CD4-positive, alpha-beta memory T cell (primary cell): ENCODE results near the gene CACNA1A. TPM values are rescaled to one million over a fixed set of nuclear protein-coding genes. Genes with fewer than 3 reads are reported as not detected.

Source experiments
- CTCF ChIA-PET: fragments of 350-600 bp; sonication (Branson Sonifier 250); formaldehyde crosslinking; loops from one replicate; lab custom pipeline; 2021; ENCODE audit warnings: inconsistent platforms; ENCODE audit not compliant: partially characterized antibody; lab: Charles Lee
- POLR2A ChIA-PET: fragments of 350-600 bp; sonication (Branson Sonifier 250); formaldehyde crosslinking; loops from one replicate; lab custom pipeline; 2021; ENCODE audit not compliant: partially characterized antibody; lab: Charles Lee
- DNase-seq, 5 donors: peaks; one replicate each; pipeline versions ENCODE4 v3.0.0 to v3.0.0-alpha.2; 2020 to 2022; ENCODE audit warnings: mixed read lengths in 1 of 5
- H3K27ac ChIP-seq: one replicate; pipeline ENCODE4 v1.7.0; 2013; ENCODE audit warnings: low read depth, low read length
- H3K27me3 ChIP-seq: 2 replicates; pipeline ENCODE4 v1.7.0; 2013; ENCODE audit warnings: mild to moderate bottlenecking, low read length, moderate library complexity; ENCODE audit not compliant: insufficient read depth
- H3K36me3 ChIP-seq: 2 replicates; pipeline ENCODE4 v1.7.0; 2013; ENCODE audit warnings: mild to moderate bottlenecking, low read length, moderate library complexity; ENCODE audit not compliant: insufficient read depth
- H3K4me1 ChIP-seq: 2 replicates; pipeline ENCODE4 v1.7.0; 2013; ENCODE audit warnings: mild to moderate bottlenecking, low read length, moderate library complexity; ENCODE audit not compliant: insufficient read depth
- H3K4me3 ChIP-seq, 2 donors: one replicate each; pipeline ENCODE4 v1.7.0; 2013; ENCODE audit warnings: low read length in 2 of 2, mild to moderate bottlenecking in 1 of 2
- H3K9me3 ChIP-seq, 2 donors: one replicate each; pipeline ENCODE4 v1.7.0; 2013; ENCODE audit warnings: low read length in 2 of 2, control low read depth in 1 of 2; ENCODE audit not compliant: control insufficient read depth in 1 of 2
- H3K27ac Mint-ChIP-seq, 7 donors: one replicate each; pipeline ENCODE4 v1.8.0; 2020 to 2021; ENCODE audit warnings: mixed read lengths in 7 of 7, mild to moderate bottlenecking in 6 of 7, inconsistent platforms in 3 of 7, moderate library complexity in 3 of 7
- H3K27me3 Mint-ChIP-seq, 2 donors: one replicate each; pipeline ENCODE4 v1.8.0; 2020 to 2021; ENCODE audit warnings: mixed read lengths in 2 of 2
- H3K36me3 Mint-ChIP-seq, 2 donors: one replicate each; pipeline ENCODE4 v1.8.0; 2020 to 2021; ENCODE audit warnings: mixed read lengths in 2 of 2, inconsistent platforms in 1 of 2, mild to moderate bottlenecking in 1 of 2
- H3K4me1 Mint-ChIP-seq, 4 donors: one replicate each; pipeline ENCODE4 v1.8.0; 2020 to 2021; ENCODE audit warnings: mixed read lengths in 4 of 4, mild to moderate bottlenecking in 1 of 4
- H3K4me3 Mint-ChIP-seq, 8 donors: one replicate each; pipeline ENCODE4 v1.8.0; 2020 to 2021; ENCODE audit warnings: mixed read lengths in 8 of 8, mild to moderate bottlenecking in 7 of 8, moderate library complexity in 6 of 8, inconsistent platforms in 3 of 8
- H3K9me3 Mint-ChIP-seq, 8 donors: one replicate each; pipeline ENCODE4 v1.8.0; 2020 to 2021; ENCODE audit warnings: mixed read lengths in 8 of 8, mild to moderate bottlenecking in 5 of 8, inconsistent platforms in 3 of 8, moderate library complexity in 1 of 8
- intact Hi-C: fragments of 100-400 bp; cut with micrococcal nuclease; formaldehyde crosslinking; loops from one replicate; pipeline ENCODE4 v1.15.1; 2023
- polyA plus RNA-seq, 2 donors: library from polyadenylated mRNA; unstranded; fragments of 300-500 nt; fragmentation: Illumina TruSeq; gene quantifications; one replicate each; pipeline ENCODE4 v1.2.3, GENCODE V29; 2021
- total RNA-seq, 2 experiments: library from RNA; stranded (reverse); gene quantifications; one replicate each; pipeline ENCODE4 v1.2.3, GENCODE V29; 2021

CACNA1A gene
- total and polyA plus RNA-seq, 4 experiments from 2014 or later = 0.19 to 0.35 (median 0.26) TPM

DNA sequence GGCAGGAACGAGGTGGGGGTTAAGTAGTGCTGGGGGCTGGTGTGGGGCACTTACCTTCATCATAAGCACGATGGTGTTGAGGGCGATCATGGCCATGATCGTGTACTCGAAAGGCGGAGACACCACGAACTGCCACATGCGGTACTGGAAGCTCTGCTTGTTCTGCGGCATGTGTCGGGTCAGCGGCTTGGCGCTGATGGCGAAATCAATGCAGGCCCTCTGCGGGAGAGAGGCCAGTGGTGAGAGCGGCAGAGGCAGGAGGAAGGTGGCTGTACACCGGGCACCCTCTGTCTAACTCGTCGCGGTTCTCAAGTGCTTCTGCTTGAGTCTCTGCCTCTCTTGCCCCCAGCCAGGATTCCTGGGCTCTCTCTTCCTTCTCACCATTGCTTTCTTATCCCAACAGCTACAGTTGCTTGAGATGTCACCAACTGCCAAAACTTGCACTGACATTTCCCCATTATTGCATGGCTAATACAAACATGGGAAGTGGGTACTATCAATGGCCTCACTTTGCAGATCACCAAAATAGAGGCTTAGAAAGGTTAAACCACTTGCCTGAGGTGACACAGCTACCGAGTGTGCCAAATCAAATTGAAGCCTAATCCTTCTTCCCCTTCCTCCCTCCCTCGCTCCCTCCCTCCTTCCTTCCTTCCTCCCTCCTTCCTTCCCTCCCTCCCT is 251.1 kb downstream of the CACNA1A start:
- H3K27me3 Mint-ChIP-seq = peaks cover 12 to 24% of the 10 kb centered on the region in 2 donors

DNA sequence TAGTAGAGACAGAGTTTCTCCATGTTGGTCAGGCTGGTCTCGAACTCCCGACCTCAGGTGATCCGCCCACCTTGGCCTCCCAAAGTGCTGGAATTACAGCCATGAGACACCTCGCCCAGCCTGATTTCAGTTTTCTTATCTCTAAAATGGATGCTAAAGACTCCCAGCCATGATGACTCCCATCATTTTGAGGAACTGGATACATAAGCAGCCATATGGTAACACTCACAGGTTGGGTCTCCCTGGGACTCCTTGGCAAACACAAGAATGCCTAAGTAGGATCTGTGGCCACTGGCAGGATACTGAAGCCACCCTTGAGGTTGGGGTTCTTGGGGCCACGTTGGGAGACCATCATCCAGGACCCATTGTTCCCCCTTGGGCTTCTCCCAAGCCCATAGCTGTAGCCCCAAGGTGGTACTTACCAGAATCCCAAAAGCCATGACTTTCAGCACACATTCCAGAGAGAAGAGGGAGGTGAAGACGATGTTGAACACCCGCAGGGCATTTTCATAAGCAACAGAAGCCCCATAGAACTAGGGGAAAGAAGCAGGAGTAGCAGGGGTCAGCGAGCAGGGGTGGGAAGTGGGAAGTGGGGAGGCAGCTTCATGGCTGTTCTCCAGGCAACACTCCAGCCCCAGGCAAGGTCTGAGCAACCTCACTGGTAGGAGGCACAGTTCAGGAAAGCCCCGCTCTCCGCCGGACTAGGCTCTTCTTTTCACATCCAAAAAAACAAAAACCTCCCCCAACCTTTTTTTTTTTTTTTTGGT is 253.5 kb downstream of the CACNA1A start:
- Histone ChIP-seq H3K27me3 (no peaks in the 10 kb centered on the region), H3K4me1 (no peaks in the 10 kb centered on the region), H3K9me3 (no peaks in the 10 kb centered on the region), H3K27ac (no peak overlapping the region), H3K36me3 (no peaks in the 10 kb centered on the region), H3K4me3 (no peak overlapping the region)
- Mint-ChIP-seq H3K9me3 (peaks cover 0 to 5% (median 0%) of the 10 kb centered on the region in 8 donors), H3K4me3 (peak overlapping the region in 1 of 8 donors; percentile 3), H3K27me3 (peaks cover 10 to 12% of the 10 kb centered on the region in 2 donors), H3K4me1 (peaks cover 0 to 1% (median 0%) of the 10 kb centered on the region in 4 donors), H3K27ac (no peak overlapping the region), H3K36me3 (no peaks in the 10 kb centered on the region)
- POLR2A ChIA-PET = no interaction called here
- intact Hi-C loops = no loop called here
- DNase-seq = no peak
- CTCF ChIA-PET = interaction anchor here (2.8 kb wide), 1 partner anchor 57 kb away, joined by 8 read pairs; no protein-coding TSS in a partner anchor

More for the DNA sequence above, 251.1 kb downstream of the CACNA1A start:
- no peak overlapping the region for H3K4me3 ChIP-seq
- CTCF ChIA-PET = interaction anchor here (1.3 kb wide), 1 partner anchor 23 kb away, joined by 3 read pairs; no protein-coding TSS in a partner anchor
- H3K4me3 Mint-ChIP-seq = no peak overlapping the region
- H3K36me3 Mint-ChIP-seq = no peaks in the 10 kb centered on the region
- DNase-seq = no peak
- H3K4me1 ChIP-seq = no peaks in the 10 kb centered on the region
- no peaks in the 10 kb centered on the region for H3K36me3 ChIP-seq
- H3K9me3 Mint-ChIP-seq = peaks cover 0 to 5% (median 0%) of the 10 kb centered on the region in 8 donors
- H3K27ac ChIP-seq = no peak overlapping the region
- H3K27me3 ChIP-seq = no peaks in the 10 kb centered on the region
- intact Hi-C loops = no loop called here
- no peaks in the 10 kb centered on the region for H3K9me3 ChIP-seq
- H3K4me1 Mint-ChIP-seq = no peaks in the 10 kb centered on the region
- POLR2A ChIA-PET = no interaction called here
- H3K27ac Mint-ChIP-seq = no peak overlapping the region

DNA sequence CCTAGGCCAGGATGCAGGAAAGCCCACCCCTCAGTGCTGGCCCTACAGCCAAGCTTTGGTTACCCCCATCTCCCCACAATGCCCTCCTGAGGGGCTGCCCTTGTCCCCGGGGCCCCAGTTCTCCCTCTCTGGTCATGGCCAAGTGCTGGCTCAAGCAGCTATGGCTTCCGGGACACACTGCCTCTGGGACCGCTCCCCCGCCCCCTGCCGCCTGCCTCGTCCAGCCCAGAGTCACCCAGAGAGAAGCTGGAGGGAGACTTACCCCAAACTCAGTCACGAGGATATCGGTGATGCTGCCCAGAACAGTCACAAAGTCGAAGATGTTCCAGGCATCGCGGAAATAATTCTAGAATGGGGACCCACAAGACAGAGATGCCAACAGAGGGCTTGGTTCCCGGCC is 261.4 kb downstream of the CACNA1A start:
- DNase-seq = no peak
- peaks cover 10 to 27% (median 11%) of the 10 kb centered on the region in 4 donors for H3K4me1 Mint-ChIP-seq
- no peak overlapping the region for H3K27ac Mint-ChIP-seq
- Histone ChIP-seq H3K27me3 (no peaks in the 10 kb centered on the region), H3K4me3 (no peak overlapping the region), H3K9me3 (no peaks in the 10 kb centered on the region), H3K4me1 (peaks cover 4% of the 10 kb centered on the region), H3K36me3 (no peaks in the 10 kb centered on the region), H3K27ac (no peak overlapping the region)
- CTCF ChIA-PET = interaction anchor here (0.6 kb wide), 1 partner anchor 26 kb away, joined by 3 read pairs; no protein-coding TSS in a partner anchor
- peaks cover 0 to 2% of the 10 kb centered on the region in 2 donors for H3K27me3 Mint-ChIP-seq
- no peaks in the 10 kb centered on the region for H3K9me3 Mint-ChIP-seq
- intact Hi-C loops = no loop called here
- POLR2A ChIA-PET = no interaction called here
- no peaks in the 10 kb centered on the region for H3K36me3 Mint-ChIP-seq
- H3K4me3 Mint-ChIP-seq = no peak overlapping the region

DNA sequence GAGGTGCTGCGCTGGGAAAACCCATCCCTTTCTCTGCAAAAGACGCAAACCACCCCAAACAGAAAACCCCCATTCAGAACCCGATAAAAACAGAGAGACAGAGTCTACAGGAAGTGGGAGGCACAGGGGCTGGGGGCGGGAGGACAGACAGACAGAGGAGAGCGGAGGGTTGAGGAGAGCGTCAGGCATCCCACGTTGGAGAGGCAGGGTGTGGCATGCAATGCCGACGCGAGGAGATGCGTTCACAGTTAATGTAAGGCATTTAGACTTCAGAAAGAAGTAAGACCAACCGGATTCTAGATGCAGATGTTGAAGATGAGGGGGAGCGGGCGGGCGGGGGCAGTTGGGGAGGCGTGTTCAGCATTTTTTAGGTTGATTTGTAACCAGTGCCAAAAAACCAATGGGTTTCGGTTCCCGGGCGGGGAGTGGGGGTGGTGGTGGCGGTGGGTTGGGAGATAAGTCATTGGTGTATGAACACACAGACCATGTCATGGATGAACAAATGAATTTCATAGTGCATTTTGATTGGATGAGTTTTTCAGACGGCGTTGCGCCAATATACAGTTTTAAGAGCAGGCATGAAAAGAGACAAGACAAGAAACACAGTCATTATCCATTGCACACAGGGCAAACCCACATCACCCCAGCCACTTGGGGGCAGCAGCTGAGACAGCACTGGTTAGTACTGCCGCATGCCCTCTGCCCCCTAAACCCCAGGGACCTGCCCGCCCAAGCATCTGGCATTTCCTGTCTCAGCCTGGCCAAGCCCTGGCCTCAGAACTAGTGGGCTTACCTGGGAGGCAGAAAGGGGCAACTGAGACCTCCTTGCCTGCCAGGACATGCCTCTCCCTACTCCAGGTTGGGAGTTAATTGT is 264.8 kb downstream of the CACNA1A start:
- no peaks in the 10 kb centered on the region for H3K27me3 Mint-ChIP-seq
- Histone ChIP-seq H3K4me3 (no peak overlapping the region), H3K4me1 (peaks cover 4% of the 10 kb centered on the region), H3K36me3 (no peaks in the 10 kb centered on the region), H3K27ac (no peak overlapping the region), H3K27me3 (no peaks in the 10 kb centered on the region), H3K9me3 (no peaks in the 10 kb centered on the region)
- peak overlapping the region in 3 of 7 donors; percentile 22 to 84 (median 69) for H3K27ac Mint-ChIP-seq
- no peaks in the 10 kb centered on the region for H3K9me3 Mint-ChIP-seq
- POLR2A ChIA-PET = no interaction called here
- H3K36me3 Mint-ChIP-seq = no peaks in the 10 kb centered on the region
- intact Hi-C loops = no loop called here
- peaks cover 9 to 27% (median 11%) of the 10 kb centered on the region in 4 donors for H3K4me1 Mint-ChIP-seq
- DNase-seq = peak in 2 of 5 donors; percentile 17 to 50
- H3K4me3 Mint-ChIP-seq = peak overlapping the region in 7 of 8 donors; percentile 57 to 81 (median 72)
- CTCF ChIA-PET = interaction anchor here (0.9 kb wide), 1 partner anchor 264 kb away, joined by 3 read pairs; no protein-coding TSS in a partner anchor

DNA sequence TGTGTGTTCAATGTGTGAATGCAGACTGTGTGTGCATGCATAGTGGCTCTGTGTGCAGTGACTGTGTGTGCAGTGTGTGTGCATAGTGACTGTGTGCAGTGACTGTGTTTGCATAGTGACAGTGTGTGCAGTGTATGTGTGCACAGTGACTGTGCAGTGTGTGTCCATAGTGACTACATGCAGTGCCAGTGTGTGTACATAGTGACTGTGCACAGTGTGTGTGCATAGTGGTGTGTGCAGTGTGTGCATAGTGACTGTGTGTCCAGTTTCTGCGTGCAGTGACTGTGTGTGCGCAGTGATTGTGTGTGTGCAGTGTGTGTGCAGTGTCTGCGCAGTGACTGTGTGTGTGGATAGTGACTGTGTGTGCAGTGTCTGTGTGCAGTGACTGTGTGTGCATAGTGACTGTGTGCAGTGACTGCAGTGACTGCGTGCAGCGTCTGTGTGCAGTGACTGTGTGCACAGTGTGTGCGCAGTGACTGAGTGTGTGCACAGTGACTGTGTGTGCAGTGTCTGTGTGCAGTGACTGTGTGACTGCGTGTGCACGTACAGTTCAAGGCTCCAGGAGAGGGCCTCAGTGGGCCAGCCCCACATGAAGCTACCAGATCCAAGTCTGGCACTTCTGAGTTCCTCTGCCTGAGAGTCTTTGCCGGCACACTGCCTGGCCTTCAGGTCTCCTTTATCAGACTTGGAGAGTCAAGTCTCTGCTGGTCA is 265.8 kb downstream of the CACNA1A start:
- H3K9me3 ChIP-seq = no peaks in the 10 kb centered on the region
- peaks cover 4% of the 10 kb centered on the region for H3K4me1 ChIP-seq
- H3K27ac ChIP-seq = no peak overlapping the region
- H3K36me3 ChIP-seq = no peaks in the 10 kb centered on the region
- H3K4me3 ChIP-seq = no peak overlapping the region
- H3K27me3 ChIP-seq = no peaks in the 10 kb centered on the region
- ChIA-PET POLR2A (no interaction called here), CTCF (interaction anchor here (0.9 kb wide), 1 partner anchor 263 kb away, joined by 3 read pairs; no protein-coding TSS in a partner anchor)
- H3K27ac Mint-ChIP-seq = peak overlapping the region in 2 of 7 donors; percentile 22 to 29
- H3K4me1 Mint-ChIP-seq = peaks cover 9 to 27% (median 11%) of the 10 kb centered on the region in 4 donors
- H3K27me3 Mint-ChIP-seq = peaks cover 0 to under 1% of the 10 kb centered on the region in 2 donors
- no peak for DNase-seq
- H3K36me3 Mint-ChIP-seq = peaks cover 0 to 2% of the 10 kb centered on the region in 2 donors
- intact Hi-C loops = no loop called here
- H3K9me3 Mint-ChIP-seq = peaks cover 0 to 4% (median under 1%) of the 10 kb centered on the region in 8 donors
- peak overlapping the region in 5 of 8 donors; percentile 57 to 81 (median 72) for H3K4me3 Mint-ChIP-seq

DNA sequence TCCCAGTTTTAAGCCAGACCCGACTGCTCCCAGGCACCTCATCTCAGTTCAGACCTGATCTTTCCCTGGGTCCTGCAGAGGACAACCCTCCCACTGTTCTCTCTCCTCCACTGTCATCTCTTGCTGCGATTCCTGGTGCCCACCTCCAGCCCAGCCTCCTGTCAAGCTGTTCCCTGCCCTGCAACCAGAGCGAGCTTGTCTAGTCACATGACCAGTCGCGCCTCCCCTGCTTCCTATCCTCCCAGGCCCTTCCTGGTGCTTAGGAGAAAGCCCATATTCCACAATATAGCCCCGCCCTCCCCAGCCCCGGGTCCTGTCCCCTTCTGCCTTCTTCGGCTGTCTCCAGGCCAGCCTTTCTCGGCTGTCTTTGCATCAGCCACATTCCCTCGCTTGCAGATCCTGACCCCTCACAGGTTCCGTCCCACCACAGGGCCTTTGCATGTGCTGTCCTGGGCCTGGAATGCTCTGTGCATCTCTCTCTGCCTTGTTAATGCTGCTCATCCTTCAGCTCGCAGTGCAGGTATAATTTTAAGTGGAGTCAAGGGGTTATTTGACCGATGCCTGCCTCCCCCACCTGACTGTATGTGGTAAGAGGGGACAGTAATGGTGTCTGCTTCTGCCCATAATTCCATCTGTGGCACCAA is 267.3 kb downstream of the CACNA1A start:
- Mint-ChIP-seq H3K27ac (peak overlapping the region in 1 of 7 donors; percentile 73), H3K4me3 (no peak overlapping the region), H3K4me1 (peaks cover 17 to 40% (median 23%) of the 10 kb centered on the region in 4 donors), H3K9me3 (peaks cover 0 to 7% (median 3%) of the 10 kb centered on the region in 8 donors), H3K36me3 (peaks cover 0 to 4% of the 10 kb centered on the region in 2 donors), H3K27me3 (peaks cover 0 to 2% of the 10 kb centered on the region in 2 donors)
- CTCF ChIA-PET = no interaction called here
- Histone ChIP-seq H3K9me3 (no peaks in the 10 kb centered on the region), H3K4me1 (peaks cover 17% of the 10 kb centered on the region), H3K36me3 (no peaks in the 10 kb centered on the region), H3K27me3 (no peaks in the 10 kb centered on the region), H3K4me3 (no peak overlapping the region), H3K27ac (no peak overlapping the region)
- intact Hi-C loops = no loop called here
- DNase-seq = no peak
- POLR2A ChIA-PET = no interaction called here
